ENCODE results near the gene PUS7. TPM values are rescaled to one million over a fixed set of nuclear protein-coding genes. Genes with fewer than 3 reads are reported as not detected.
"Not testable (repeated sequence)": the region's sequence is repeated elsewhere in the genome, so short reads cannot be mapped to it uniquely, and the experiment has no call there.

PUS7 gene
- total RNA-seq, 2 experiments from 2014 or later, result 9.9 to 11.4 TPM

DNA sequence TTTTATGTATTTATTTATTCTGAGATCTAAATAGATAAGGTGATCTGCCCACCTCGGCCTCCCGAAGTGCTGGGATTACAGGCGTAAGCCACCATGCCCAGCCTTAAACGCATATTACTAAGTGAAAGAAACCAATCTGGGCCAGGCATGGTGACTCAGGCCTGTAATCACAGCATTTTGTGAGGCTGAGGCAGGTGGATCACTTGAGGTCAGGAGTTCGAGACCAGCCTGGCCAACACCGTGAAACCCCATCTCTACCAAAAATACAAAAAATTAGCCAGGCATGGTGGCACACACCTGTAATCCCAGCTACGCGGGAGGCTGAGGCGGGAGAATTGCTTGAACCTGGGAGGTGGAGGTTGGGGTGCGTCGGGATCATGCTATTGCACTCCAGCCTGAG, 2.4 kb upstream of the PUS7 start:
- CTCF ChIA-PET, result interaction anchor here (0.6 to 1.0 kb wide), 2 partner anchors 7 to 70 kb away, joined by 4 to 7 read pairs; no protein-coding TSS in a partner anchor

DNA sequence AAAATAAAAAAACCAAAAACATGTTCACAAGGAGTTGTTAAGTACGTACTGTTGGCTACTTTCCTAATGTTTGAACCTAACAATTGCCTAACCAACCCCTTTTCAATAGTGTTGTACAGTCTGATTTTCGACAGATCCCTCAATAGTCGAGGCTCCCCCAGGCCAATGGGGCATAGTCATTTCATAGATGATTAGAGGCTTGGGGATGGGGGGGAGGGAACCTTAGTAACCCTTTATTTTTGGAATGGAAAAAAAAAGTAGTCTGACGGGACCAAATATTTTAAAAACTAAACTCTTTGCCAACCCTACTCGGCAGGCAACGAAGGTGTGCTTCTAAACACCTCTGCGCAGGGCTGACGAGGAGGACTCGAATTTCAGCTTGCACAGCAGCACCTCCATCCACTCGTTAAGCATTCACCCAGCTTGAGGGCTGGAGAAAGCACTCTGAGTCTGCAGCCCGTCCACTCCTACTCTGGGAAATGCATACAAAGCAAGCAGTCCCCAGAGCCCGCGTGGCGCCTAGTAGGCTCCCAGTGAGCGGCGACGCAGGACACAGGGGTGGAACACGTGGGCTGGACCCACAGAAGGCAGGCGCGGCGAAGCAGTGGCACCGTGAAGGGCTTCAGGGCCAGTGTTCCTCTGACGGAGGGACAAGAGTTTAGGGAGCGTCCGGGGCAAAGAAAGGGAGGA, 899 bp downstream of the PUS7 start:
- ChIA-PET POLR2A (interaction anchor here (0.6 kb wide), 1 partner anchor 12 kb away, joined by 9 read pairs; no protein-coding TSS in a partner anchor), CTCF (interaction anchor here (1.3 kb wide), 1 partner anchor 10 kb away, joined by 5 read pairs; the partner anchor contains the start of gene RINT1)
- peak overlapping the region; percentile 90 for H3K27ac Mint-ChIP-seq
- peak overlapping the region; percentile 85 for H3K4me3 Mint-ChIP-seq
- H3K9me3 Mint-ChIP-seq, result no peaks in the 10 kb centered on the region
- peaks cover 23% of the 10 kb centered on the region for H3K4me1 Mint-ChIP-seq
- DNase-seq, result peak; percentile 36
- peaks cover 2% of the 10 kb centered on the region for H3K36me3 Mint-ChIP-seq (ENCODE audit: low read depth)
- H3K27me3 Mint-ChIP-seq, result no peaks in the 10 kb centered on the region

More for the DNA sequence above, 2.4 kb upstream of the PUS7 start:
- H3K4me1 Mint-ChIP-seq, result peaks cover 24% of the 10 kb centered on the region
- H3K27ac Mint-ChIP-seq; H3K27me3 Mint-ChIP-seq; POLR2A ChIA-PET; H3K36me3 Mint-ChIP-seq (ENCODE audit: low read depth); H3K4me3 Mint-ChIP-seq; H3K9me3 Mint-ChIP-seq; DNase-seq: not testable (repeated sequence)

DNA sequence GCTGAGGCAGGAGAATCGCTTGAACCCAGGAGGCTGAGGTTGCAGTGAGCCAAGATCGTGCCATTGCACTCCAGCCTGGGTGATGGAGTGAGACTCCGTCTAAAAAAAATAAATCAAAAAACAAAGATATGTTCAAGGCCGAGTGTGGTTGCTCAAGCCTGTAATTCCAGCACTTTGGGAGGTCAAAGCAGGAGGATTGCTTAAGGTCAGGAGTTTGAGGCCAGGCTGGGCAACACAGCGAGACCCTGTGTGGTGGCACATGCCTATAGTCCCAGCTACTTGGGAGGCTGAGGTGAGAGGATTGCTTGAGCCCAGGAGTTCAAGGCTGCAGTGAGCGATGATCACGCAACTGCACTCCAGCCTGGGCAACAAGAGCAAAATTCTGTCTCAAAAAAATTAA, 1.5 kb downstream of the PUS7 start:
- H3K4me3 Mint-ChIP-seq; H3K27me3 Mint-ChIP-seq; H3K36me3 Mint-ChIP-seq (ENCODE audit: low read depth); H3K9me3 Mint-ChIP-seq; DNase-seq: not testable (repeated sequence)
- POLR2A ChIA-PET, result interaction anchor here (0.6 kb wide), 1 partner anchor 13 kb away, joined by 9 read pairs; no protein-coding TSS in a partner anchor
- Mint-ChIP-seq H3K4me1 (peaks cover 23% of the 10 kb centered on the region), H3K27ac (peak overlapping the region; percentile 25)
- CTCF ChIA-PET, result interaction anchor here (0.9 to 1.3 kb wide), 2 partner anchors 9 to 11 kb away, joined by 3 to 5 read pairs; partner anchors contain the start of gene RINT1

DNA sequence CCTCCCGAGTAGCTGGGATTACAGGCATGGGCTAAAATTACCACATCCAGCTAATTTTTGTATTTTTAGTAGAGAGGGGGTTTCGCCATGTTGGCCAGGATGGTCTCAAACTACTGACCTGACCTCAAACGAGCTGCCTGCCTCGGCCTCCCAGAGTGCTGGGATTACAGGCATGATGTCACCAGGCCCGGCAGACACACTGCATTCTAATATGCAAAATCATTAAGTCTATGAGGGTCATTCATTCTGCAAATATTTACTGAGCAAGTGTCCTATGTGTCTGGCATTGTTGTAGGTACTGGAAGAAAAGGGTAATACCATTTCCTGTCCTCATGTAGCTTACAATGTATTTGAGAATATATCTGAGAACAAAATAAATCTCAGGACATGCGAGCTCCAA, 2.7 kb downstream of the PUS7 start:
- peaks cover 7% of the 10 kb centered on the region for H3K36me3 Mint-ChIP-seq (ENCODE audit: low read depth)
- H3K27ac Mint-ChIP-seq, result no peak overlapping the region
- POLR2A ChIA-PET, result no interaction called here
- no peak for DNase-seq
- CTCF ChIA-PET, result interaction anchor here (1.0 to 2.0 kb wide), 4 partner anchors 9 to 553 kb away, joined by 3 to 6 read pairs (median 4); partner anchors contain the start of gene RINT1
- H3K4me3 Mint-ChIP-seq, result peak overlapping the region; percentile 1
- H3K9me3 Mint-ChIP-seq, result no peaks in the 10 kb centered on the region
- no peaks in the 10 kb centered on the region for H3K27me3 Mint-ChIP-seq
- H3K4me1 Mint-ChIP-seq, result peaks cover 28% of the 10 kb centered on the region

DNA sequence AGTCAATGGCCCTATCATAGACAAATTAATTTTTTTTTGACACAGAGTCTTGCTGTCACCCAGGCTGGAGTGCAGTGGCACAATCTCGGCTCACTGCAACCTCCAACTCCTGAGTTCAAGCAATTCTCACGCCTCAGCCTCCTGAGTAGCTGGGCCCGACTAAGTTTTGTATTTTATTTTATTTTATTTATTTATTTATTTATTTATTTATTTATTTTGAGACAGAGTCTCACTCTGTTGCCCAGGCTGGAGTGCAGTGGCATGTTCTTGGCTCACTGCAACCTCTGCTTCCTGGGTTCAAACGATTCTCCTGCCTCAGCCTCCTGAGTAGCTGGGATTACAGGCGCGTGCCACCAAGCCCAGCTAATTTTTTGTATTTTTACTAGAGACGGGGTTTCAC, 6.5 kb downstream of the PUS7 start:
- H3K4me3 Mint-ChIP-seq; H3K9me3 Mint-ChIP-seq; H3K36me3 Mint-ChIP-seq (ENCODE audit: low read depth); H3K27me3 Mint-ChIP-seq; DNase-seq; H3K27ac Mint-ChIP-seq; POLR2A ChIA-PET: not testable (repeated sequence)
- CTCF ChIA-PET, result interaction anchor here (0.8 kb wide), 1 partner anchor 13 kb away, joined by 3 read pairs; no protein-coding TSS in a partner anchor
- peaks cover 31% of the 10 kb centered on the region for H3K4me1 Mint-ChIP-seq

DNA sequence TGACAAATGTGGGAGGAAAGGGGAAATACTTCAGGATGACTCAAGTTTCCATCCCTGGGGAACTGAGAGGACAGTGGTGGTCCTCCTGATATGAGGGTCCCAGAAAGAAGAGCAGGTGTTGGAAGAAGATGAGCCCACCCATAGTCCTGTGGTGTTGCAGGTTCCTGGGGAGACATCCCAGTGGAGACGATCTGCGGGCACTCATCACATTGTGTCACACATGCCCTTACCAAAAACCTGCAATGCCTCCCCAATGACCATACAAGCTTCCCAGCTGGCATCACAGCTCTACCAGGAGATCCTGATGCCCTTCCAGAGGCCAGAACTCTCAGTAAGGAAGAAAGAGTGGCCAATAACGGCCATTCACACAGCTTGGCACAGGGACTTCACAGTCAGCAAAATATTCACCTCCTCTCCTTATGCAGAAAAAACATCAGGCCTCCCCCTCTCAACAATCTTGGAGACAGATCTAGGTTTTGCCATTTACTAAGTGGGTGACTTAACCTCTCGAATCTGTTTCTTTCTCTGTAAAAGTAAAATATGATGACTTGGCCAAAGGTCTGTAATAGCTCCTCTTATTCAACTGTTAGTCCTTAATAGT, 9.0 kb downstream of the PUS7 start:
- POLR2A ChIA-PET, result no interaction called here
- DNase-seq, result no peak
- H3K36me3 Mint-ChIP-seq (ENCODE audit: low read depth), result peaks cover 8% of the 10 kb centered on the region

DNA sequence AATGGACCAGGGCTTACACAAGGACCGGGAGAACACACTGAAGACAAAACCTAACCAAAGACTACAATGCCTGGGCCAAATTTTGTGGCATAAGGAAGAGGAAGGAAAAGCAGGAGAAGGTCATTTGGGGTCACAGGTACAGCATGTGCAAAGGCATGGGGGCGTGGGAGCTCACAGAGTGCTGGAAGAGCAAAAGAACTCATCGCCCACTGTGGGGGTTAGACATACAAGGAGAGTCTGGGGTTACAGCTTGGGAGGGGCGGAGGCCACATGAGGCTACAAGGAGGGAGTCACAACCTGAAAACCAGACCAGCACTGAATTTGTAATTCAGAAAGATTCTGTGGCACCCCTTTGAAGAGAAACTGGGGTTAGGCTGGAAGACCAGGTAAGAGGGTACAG, 9.7 kb downstream of the PUS7 start:
- H3K4me3 Mint-ChIP-seq, result no peak overlapping the region
- no peak for DNase-seq
- ChIA-PET CTCF (interaction anchor here (0.8 to 1.4 kb wide), 2 partner anchors 13 to 19 kb away, joined by 3 to 7 read pairs; partner anchors contain the start of gene RINT1), POLR2A (no interaction called here)
- H3K36me3 Mint-ChIP-seq (ENCODE audit: low read depth), result peaks cover 9% of the 10 kb centered on the region
- no peaks in the 10 kb centered on the region for H3K9me3 Mint-ChIP-seq
- H3K27me3 Mint-ChIP-seq, result no peaks in the 10 kb centered on the region
- H3K4me1 Mint-ChIP-seq, result peaks cover 23% of the 10 kb centered on the region
- peak overlapping the region; percentile 64 for H3K27ac Mint-ChIP-seq

More for the DNA sequence above, 9.0 kb downstream of the PUS7 start:
- no peaks in the 10 kb centered on the region for H3K9me3 Mint-ChIP-seq
- CTCF ChIA-PET, result interaction anchor here (0.8 to 1.8 kb wide), 3 partner anchors 14 to 19 kb away, joined by 3 to 7 read pairs (median 5); partner anchors contain the start of gene RINT1
- H3K27ac Mint-ChIP-seq, result no peak overlapping the region
- H3K4me3 Mint-ChIP-seq, result no peak overlapping the region
- peaks cover 23% of the 10 kb centered on the region for H3K4me1 Mint-ChIP-seq
- H3K27me3 Mint-ChIP-seq, result no peaks in the 10 kb centered on the region

DNA sequence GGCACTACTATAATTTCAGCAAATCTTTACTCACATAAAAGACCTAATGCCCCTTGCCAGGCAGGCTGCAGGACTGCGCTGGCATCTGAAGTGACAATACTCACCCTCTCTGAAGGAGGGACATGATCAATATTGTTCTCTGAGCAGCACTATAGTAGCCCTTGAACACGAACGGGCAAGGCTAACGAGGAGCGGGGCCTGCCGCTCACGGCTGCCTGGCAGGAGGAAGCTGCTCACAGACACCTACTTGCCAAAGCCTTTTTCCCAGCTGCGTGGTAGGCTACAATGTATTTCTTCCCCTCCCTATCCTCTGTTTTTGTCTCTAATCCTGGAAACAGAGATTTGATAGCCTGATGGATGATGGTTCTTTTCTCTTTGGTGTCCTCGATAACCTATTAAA, 19.9 kb downstream of the PUS7 start:
- POLR2A ChIA-PET, result no interaction called here
- CTCF ChIA-PET, result interaction anchor here (1.2 to 1.6 kb wide), 2 partner anchors 14 to 30 kb away, joined by 3 to 6 read pairs; partner anchors contain the start of gene RINT1
- Mint-ChIP-seq H3K27ac (no peak overlapping the region), H3K4me3 (no peak overlapping the region), H3K9me3 (no peaks in the 10 kb centered on the region), H3K36me3 (ENCODE audit: low read depth) (peaks cover 15% of the 10 kb centered on the region), H3K27me3 (no peaks in the 10 kb centered on the region), H3K4me1 (no peaks in the 10 kb centered on the region)
- DNase-seq, result no peak

DNA sequence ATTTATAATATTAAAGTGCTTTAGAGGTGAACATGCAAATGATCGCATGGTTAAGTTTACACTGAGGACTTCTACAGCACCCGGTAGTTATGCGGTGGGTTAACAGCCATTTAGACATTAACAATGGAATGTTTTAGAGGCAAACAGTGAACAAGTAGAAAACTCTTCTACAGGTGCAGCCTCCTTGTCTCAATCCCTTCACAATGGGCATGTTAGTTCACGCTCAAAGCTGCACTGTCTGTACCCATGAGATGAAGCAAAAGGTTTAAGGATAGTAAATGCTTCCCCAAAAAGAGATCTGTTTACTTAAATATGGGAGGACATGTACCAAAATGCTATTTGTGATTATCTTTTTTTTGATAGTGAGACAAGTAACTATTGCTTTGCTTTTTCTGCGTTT, 25.1 kb downstream of the PUS7 start:
- ChIA-PET POLR2A (no interaction called here), CTCF (interaction anchor here (0.5 kb wide), 1 partner anchor 384 kb away, joined by 3 read pairs; no protein-coding TSS in a partner anchor)
- H3K4me3 Mint-ChIP-seq, result no peak overlapping the region
- H3K27me3 Mint-ChIP-seq, result no peaks in the 10 kb centered on the region
- peaks cover 4% of the 10 kb centered on the region for H3K36me3 Mint-ChIP-seq (ENCODE audit: low read depth)
- no peaks in the 10 kb centered on the region for H3K4me1 Mint-ChIP-seq
- no peak overlapping the region for H3K27ac Mint-ChIP-seq
- DNase-seq, result no peak
- no peaks in the 10 kb centered on the region for H3K9me3 Mint-ChIP-seq

DNA sequence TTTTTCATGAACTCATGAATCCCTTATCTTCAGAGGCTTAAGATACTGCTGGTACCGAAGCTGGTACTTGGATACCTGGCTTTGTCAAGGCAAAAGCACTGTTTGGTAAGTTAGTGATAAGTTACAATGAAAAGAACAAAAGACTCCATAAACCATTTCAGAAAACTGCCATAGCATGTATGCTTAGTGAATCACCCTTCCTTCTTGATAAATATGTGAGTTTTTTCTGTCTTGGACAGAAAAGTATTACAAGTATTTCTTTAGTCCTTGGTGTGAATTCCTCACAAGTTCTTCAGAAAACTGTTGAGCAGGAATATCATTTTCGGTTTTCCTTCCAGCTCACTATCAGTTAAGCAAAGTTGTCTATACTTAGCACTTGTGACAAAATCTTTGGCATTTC, 25.6 kb downstream of the PUS7 start:
- Mint-ChIP-seq H3K36me3 (ENCODE audit: low read depth) (peaks cover 4% of the 10 kb centered on the region), H3K4me3 (no peak overlapping the region), H3K27ac (no peak overlapping the region), H3K27me3 (no peaks in the 10 kb centered on the region), H3K9me3 (no peaks in the 10 kb centered on the region), H3K4me1 (no peaks in the 10 kb centered on the region)
- ChIA-PET CTCF (interaction anchor here (1.9 kb wide), 1 partner anchor 9 kb away, joined by 5 read pairs; no protein-coding TSS in a partner anchor), POLR2A (no interaction called here)
- DNase-seq, result no peak

DNA sequence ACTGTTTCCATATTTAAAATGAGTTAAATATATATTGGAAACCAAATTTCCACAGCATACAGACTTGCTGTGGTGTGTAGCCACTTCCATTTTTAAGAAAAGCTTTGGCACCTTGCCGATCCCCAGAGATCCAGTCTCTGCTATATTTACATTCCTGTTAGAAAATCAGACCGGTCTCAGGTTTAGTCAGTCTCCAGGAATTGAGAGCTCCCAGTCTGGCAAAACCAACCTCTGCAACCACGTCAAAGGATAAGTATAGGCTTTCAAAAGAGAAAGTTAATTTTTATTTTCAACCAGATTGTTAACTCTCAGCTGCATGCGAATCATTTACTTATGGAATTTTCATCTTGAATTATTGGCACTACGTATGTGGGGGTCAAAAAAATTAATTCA, 28.2 kb downstream of the PUS7 start:
- CTCF ChIA-PET, result no interaction called here
- DNase-seq, result no peak
- H3K9me3 Mint-ChIP-seq, result no peaks in the 10 kb centered on the region
- H3K4me3 Mint-ChIP-seq, result no peak overlapping the region
- H3K36me3 Mint-ChIP-seq (ENCODE audit: low read depth), result no peaks in the 10 kb centered on the region
- H3K4me1 Mint-ChIP-seq, result no peaks in the 10 kb centered on the region
- no peak overlapping the region for H3K27ac Mint-ChIP-seq
- POLR2A ChIA-PET, result no interaction called here
- no peaks in the 10 kb centered on the region for H3K27me3 Mint-ChIP-seq

DNA sequence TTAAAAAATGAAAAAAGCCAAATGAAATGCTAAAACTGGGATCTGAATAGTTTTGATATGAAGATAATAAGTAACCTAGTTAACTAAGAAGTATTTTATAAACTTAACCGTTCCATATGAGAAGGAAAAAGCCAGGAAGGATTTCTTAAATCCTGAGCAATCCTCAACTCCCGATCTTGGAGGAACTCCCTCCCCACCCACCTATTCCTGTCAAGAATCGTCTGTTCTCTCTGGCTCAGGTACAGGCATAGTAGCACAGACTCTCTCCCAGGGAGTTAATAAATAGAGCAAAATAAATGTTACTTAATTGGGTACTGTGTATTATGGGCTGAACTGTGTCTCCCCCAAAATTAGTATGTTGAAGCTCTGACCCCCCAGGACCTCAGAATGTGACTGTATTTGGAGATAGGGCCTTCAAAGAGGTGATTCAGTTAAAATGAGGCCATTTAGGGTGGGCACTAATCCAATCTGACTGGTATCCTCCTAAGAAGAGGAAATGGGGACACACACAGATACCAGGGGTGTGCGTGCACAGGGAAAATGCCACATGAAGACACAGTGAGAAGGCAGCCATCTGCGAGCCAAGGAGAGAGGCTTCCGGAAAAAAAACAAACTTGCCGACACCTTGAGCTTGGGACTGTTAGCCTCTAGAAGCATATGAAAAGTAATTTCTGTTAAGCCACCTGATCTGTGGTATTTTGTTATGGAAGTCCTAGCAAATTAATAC, 28.7 kb downstream of the PUS7 start:
- Mint-ChIP-seq H3K4me3 (no peak overlapping the region), H3K27me3 (no peaks in the 10 kb centered on the region), H3K36me3 (ENCODE audit: low read depth) (no peaks in the 10 kb centered on the region), H3K27ac (no peak overlapping the region), H3K4me1 (no peaks in the 10 kb centered on the region), H3K9me3 (no peaks in the 10 kb centered on the region)
- CTCF ChIA-PET, result no interaction called here
- POLR2A ChIA-PET, result no interaction called here
- DNase-seq, result no peak

DNA sequence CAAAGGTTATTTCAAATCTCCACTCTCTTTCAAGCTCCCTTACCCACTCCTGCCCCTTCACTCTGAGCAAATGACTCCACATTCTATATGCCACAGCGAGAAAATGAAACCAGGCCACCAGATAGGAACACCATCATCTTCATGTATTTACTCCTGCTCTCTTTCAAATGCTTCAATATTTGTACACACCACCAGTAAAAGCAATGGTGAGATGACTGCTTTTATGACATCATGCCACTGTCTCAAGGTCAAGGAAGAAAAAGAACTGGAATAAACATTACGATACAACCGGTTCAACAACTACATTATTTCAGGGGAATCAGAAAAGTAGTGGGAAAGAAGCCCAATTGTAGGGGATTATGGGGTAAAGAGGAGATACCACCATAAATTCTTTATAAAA, 32.7 kb downstream of the PUS7 start:
- POLR2A ChIA-PET, result no interaction called here
- H3K4me3 Mint-ChIP-seq, result no peak overlapping the region
- no peak for DNase-seq
- peaks cover 4% of the 10 kb centered on the region for H3K36me3 Mint-ChIP-seq (ENCODE audit: low read depth)
- CTCF ChIA-PET, result no interaction called here
- H3K27me3 Mint-ChIP-seq, result no peaks in the 10 kb centered on the region
- peaks cover 4% of the 10 kb centered on the region for H3K4me1 Mint-ChIP-seq
- H3K9me3 Mint-ChIP-seq, result no peaks in the 10 kb centered on the region
- no peak overlapping the region for H3K27ac Mint-ChIP-seq

Data from activated CD4-positive, alpha-beta T cell treated with anti-CD3 and anti-CD28 coated beads, Interleukin-2, amount 10 ng/mL, durations not matched to agents 7 days and 5 days (primary cell).